Lower leg skin (tissue), 3 donors: ENCODE measurements around the gene BCAT1.

ENCODE experiments used
- CTCF ChIP-seq, 3 donors: fragments of 450-650 bp; IDR thresholded peaks; one replicate each; pipeline ENCODE4 v1.5.1; 2016; ENCODE audit warnings: antibody characterized with exemption in 3 of 3, mild to moderate bottlenecking in 3 of 3, moderate library complexity in 2 of 3
- POLR2A ChIP-seq, 2 donors: fragments of 450-650 bp; IDR thresholded peaks; one replicate each; pipeline ENCODE4 v1.6.1; 2016 to 2017; ENCODE audit warnings: antibody characterized with exemption in 2 of 2, mild to moderate bottlenecking in 1 of 2, moderate library complexity in 1 of 2

DNA sequence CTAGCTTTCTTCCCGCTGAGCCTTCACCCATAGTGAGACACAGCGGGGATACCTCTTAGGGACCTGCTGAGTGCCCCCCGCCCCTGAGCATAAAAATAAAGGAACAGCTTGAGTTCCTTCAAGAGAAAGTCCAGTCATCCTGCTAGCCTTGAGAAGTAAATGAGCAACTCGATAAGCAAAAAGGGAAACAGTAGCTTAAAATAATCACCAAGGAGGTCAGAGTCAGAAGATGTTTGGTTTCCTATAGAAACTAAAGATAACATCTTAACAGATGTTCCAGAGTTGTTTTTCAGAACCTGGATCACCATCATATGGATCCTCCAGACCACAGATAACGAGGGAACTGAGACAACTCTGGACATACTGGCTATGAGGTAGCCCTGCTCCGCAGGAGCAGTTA lies 94.0 kb downstream of the BCAT1 start:
- TF ChIP-seq CTCF (IDR thresholded peaks at IDR 0.05) (no peak), POLR2A (IDR thresholded peaks at IDR 0.05) (no peak)
